ENCODE measurements around the gene AMY1B.
"Not testable (repeated sequence)": the region's sequence is repeated elsewhere in the genome, so short reads cannot be mapped to it uniquely, and the experiment has no call there.

DNA sequence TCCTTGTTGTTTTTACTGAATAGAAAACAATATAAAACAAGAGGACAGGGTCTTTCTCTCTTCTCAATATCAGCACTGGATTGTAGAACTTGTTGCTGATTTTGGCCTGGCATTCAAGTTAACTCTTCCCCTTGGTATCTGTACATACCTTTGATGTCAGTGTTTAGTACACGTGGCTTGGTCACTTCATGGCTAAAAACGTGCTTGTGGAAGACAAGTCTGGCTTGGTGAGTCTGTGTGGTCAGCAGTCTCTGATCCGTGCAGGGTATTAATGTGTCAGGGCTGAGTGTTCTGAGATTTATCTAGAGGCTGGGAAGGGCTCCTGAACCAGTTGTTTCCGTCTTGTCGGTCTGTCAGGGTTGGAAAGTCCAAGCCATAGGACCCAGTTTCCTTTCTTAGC, 40.5 kb downstream of the AMY1B start, which contains the start of gene AMY1A:
- not testable (repeated sequence) for TF ChIP-seq POLR2A (IDR thresholded peaks at IDR 0.05)
- TF ChIP-seq, protein P1, sequence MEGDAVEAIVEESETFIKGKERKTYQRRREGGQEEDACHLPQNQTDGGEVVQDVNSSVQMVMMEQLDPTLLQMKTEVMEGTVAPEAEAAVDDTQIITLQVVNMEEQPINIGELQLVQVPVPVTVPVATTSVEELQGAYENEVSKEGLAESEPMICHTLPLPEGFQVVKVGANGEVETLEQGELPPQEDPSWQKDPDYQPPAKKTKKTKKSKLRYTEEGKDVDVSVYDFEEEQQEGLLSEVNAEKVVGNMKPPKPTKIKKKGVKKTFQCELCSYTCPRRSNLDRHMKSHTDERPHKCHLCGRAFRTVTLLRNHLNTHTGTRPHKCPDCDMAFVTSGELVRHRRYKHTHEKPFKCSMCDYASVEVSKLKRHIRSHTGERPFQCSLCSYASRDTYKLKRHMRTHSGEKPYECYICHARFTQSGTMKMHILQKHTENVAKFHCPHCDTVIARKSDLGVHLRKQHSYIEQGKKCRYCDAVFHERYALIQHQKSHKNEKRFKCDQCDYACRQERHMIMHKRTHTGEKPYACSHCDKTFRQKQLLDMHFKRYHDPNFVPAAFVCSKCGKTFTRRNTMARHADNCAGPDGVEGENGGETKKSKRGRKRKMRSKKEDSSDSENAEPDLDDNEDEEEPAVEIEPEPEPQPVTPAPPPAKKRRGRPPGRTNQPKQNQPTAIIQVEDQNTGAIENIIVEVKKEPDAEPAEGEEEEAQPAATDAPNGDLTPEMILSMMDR (IDR thresholded peaks at IDR 0.05) = not testable (repeated sequence)
